ENCODE data around the gene TET1. TPM values are rescaled to one million over a fixed set of nuclear protein-coding genes. Genes with fewer than 3 reads are reported as not detected.
A peak's percentile ranks its signal among the peaks of the same experiment; 100 is the strongest.

TET1 gene
- total RNA-seq, 2 donors from 2014 or later: 1.6 to 3.6 TPM

- H3K9me3 ChIP-seq: no peaks in the 10 kb centered on the region
- H3K36me3 ChIP-seq (replicated peaks in 1 of 2; ENCODE audit: insufficient read depth in 1 of 2, low read depth in 2 of 2): no peaks in the 10 kb centered on the region
- no peak overlapping the region for H3K27ac ChIP-seq
- H3K4me3 ChIP-seq: no peak overlapping the region
- TF ChIP-seq POLR2A (IDR thresholded peaks at IDR 0.05) (no peak), CTCF (IDR thresholded peaks at IDR 0.05) (no peak)
- H3K27me3 ChIP-seq: no peaks in the 10 kb centered on the region
- WGBS, 2 donors: 81 to 91% methylated on average over 5 of the region's 5 CpGs
- intact Hi-C loops (cut with DNase I): no loop called here
- peaks cover 5% of the 10 kb centered on the region for H3K4me1 ChIP-seq
- ATAC-seq: no peak
- peak in 1 of 4 donors; percentile 6 for DNase-seq
These were observed 34.3 kb downstream of the TET1 start for GRCh38 chr10:68594405-68594804.

GRCh38 chr10:68595513-68595912, 35.4 kb downstream of the TET1 start:
- intact Hi-C loops (cut with DNase I): no loop called here
- DNase-seq (no peak), ATAC-seq (no peak)
- TF ChIP-seq CTCF (IDR thresholded peaks at IDR 0.05): no peak
- no peak for TF ChIP-seq POLR2A (IDR thresholded peaks at IDR 0.05)
- Histone ChIP-seq H3K4me1 (peaks cover 7% of the 10 kb centered on the region), H3K36me3 (replicated peaks in 1 of 2; ENCODE audit: insufficient read depth in 1 of 2, low read depth in 2 of 2) (no peaks in the 10 kb centered on the region), H3K27ac (no peak overlapping the region), H3K9me3 (no peaks in the 10 kb centered on the region), H3K4me3 (no peak overlapping the region), H3K27me3 (no peaks in the 10 kb centered on the region)
- WGBS, 2 donors: 96 to 97% methylated on average over 6 of the region's 6 CpGs

GRCh38 chr10:68597407-68597806, 37.3 kb downstream of the TET1 start:
- no peak overlapping the region for H3K4me3 ChIP-seq
- H3K36me3 ChIP-seq (replicated peaks in 1 of 2; ENCODE audit: insufficient read depth in 1 of 2, low read depth in 2 of 2): no peaks in the 10 kb centered on the region
- DNase-seq (no peak), ATAC-seq (no peak)
- TF ChIP-seq POLR2A (IDR thresholded peaks at IDR 0.05): no peak
- no peaks in the 10 kb centered on the region for H3K9me3 ChIP-seq
- intact Hi-C loops (cut with DNase I): no loop called here
- no peak overlapping the region for H3K27ac ChIP-seq
- H3K4me1 ChIP-seq: peaks cover 17% of the 10 kb centered on the region
- no peaks in the 10 kb centered on the region for H3K27me3 ChIP-seq
- 47 to 66% methylated on average over 1 of the region's 1 CpG for WGBS, 2 donors

- peak; percentile 59 for ATAC-seq
These were observed 39.0 kb downstream of the TET1 start for GRCh38 chr10:68598978-68599770.

GRCh38 chr10:68599771-68600040, 39.6 kb downstream of the TET1 start:
- ATAC-seq (no peak), DNase-seq (no peak)
- intact Hi-C loops (cut with DNase I): no loop called here
- Histone ChIP-seq H3K4me1 (peaks cover 17% of the 10 kb centered on the region), H3K36me3 (replicated peaks in 1 of 2; ENCODE audit: insufficient read depth in 1 of 2, low read depth in 2 of 2) (no peaks in the 10 kb centered on the region), H3K27me3 (no peaks in the 10 kb centered on the region), H3K27ac (peak overlapping the region in 3 of 4 donors; percentile 36 to 77 (median 75)), H3K4me3 (peak overlapping the region in 1 of 2 donors; percentile 38), H3K9me3 (no peaks in the 10 kb centered on the region)
- TF ChIP-seq CTCF (IDR thresholded peaks at IDR 0.05) (no peak), POLR2A (IDR thresholded peaks at IDR 0.05) (no peak)
- 6 to 9% methylated on average over 3 of the region's 3 CpGs for WGBS, 2 donors

More at GRCh38 chr10:68598978-68599770, 39.0 kb downstream of the TET1 start:
- Histone ChIP-seq H3K4me3 (no peak overlapping the region), H3K4me1 (peaks cover 17% of the 10 kb centered on the region), H3K27ac (peak overlapping the region in 3 of 4 donors; percentile 36 to 77 (median 75)), H3K9me3 (no peaks in the 10 kb centered on the region), H3K36me3 (replicated peaks in 1 of 2; ENCODE audit: insufficient read depth in 1 of 2, low read depth in 2 of 2) (no peaks in the 10 kb centered on the region), H3K27me3 (no peaks in the 10 kb centered on the region)
- TF ChIP-seq CTCF (IDR thresholded peaks at IDR 0.05) (no peak), POLR2A (IDR thresholded peaks at IDR 0.05) (no peak)
- intact Hi-C loops (cut with DNase I): no loop called here
- peak; percentile 28 to 58 (median 36) for DNase-seq
- WGBS, 2 donors: 33 to 38% methylated on average over 15 to 23 of the region's 23 CpGs
